Common myeloid progenitor, CD34-positive (primary cell): Measurements from ENCODE around the gene MCM3AP.
"Not testable (repeated sequence)": the region's sequence is repeated elsewhere in the genome, so short reads cannot be mapped to it uniquely, and the experiment has no call there.

ENCODE experiments used
- CTCF ChIA-PET: fragments of 350-600 bp; sonication (Branson Sonifier 250); formaldehyde crosslinking; loops from one replicate; lab custom pipeline; 2021; ENCODE audit warnings: antibody characterized with exemption; lab: Charles Lee
- POLR2A ChIA-PET: fragments of 350-600 bp; sonication (Branson Sonifier 250); formaldehyde crosslinking; loops from one replicate; lab custom pipeline; 2021; ENCODE audit warnings: antibody characterized with exemption; lab: Charles Lee
- DNase-seq, 3 donors: peaks; one replicate each; pipeline versions ENCODE4 v3.0.0 to v3.0.0-alpha.2; 2013
- H3K27ac ChIP-seq, 2 experiments: 1 replicate in 1 of 2; 2 replicates in 1 of 2; pipeline ENCODE4 v1.7.0; 2013; ENCODE audit warnings: inconsistent platforms in 2 of 2, low read length in 2 of 2, mild to moderate bottlenecking in 2 of 2, low read depth in 1 of 2, moderate library complexity in 1 of 2; ENCODE audit not compliant: severe bottlenecking in 2 of 2, insufficient read depth in 1 of 2, poor library complexity in 1 of 2
- H3K27me3 ChIP-seq, 5 experiments: replicated peaks in 2 of 5; 1 replicate in 3 of 5; 2 replicates in 2 of 5; pipeline versions ENCODE4 v1.6.1 to v1.7.0; 2013; ENCODE audit warnings: low read length in 4 of 5, mild to moderate bottlenecking in 2 of 5, moderate library complexity in 2 of 5, inconsistent platforms in 1 of 5; ENCODE audit not compliant: insufficient read depth in 5 of 5, control insufficient read depth in 4 of 5
- H3K36me3 ChIP-seq, 4 experiments: 1 replicate in 2 of 4; 2 replicates in 2 of 4; pipeline versions ENCODE4 v1.6.1 to v1.7.0; 2013; ENCODE audit warnings: low read length in 3 of 4, control low read depth in 1 of 4, mild to moderate bottlenecking in 1 of 4; ENCODE audit not compliant: control insufficient read depth in 4 of 4, insufficient read depth in 4 of 4
- H3K4me1 ChIP-seq, 4 experiments: 1 replicate in 3 of 4; 2 replicates in 1 of 4; pipeline versions ENCODE4 v1.6.1 to v1.7.1; 2013; ENCODE audit warnings: low read length in 3 of 4, mild to moderate bottlenecking in 3 of 4, control low read depth in 1 of 4, inconsistent platforms in 1 of 4, moderate library complexity in 1 of 4; ENCODE audit not compliant: control insufficient read depth in 4 of 4, insufficient read depth in 4 of 4; ENCODE audit errors: control extremely low read depth in 1 of 4
- H3K4me3 ChIP-seq, 7 experiments: 1 replicate in 4 of 7; 2 replicates in 3 of 7; pipeline versions ENCODE4 v1.5.1 to v1.7.0; 2013; ENCODE audit warnings: mild to moderate bottlenecking in 7 of 7, low read length in 6 of 7, moderate library complexity in 6 of 7, inconsistent platforms in 2 of 7, low read depth in 2 of 7, control low read depth in 1 of 7; ENCODE audit not compliant: insufficient read depth in 4 of 7, control insufficient read depth in 1 of 7; ENCODE audit errors: extremely low read depth in 1 of 7
- H3K9me3 ChIP-seq, 5 experiments: 1 replicate in 4 of 5; 2 replicates in 1 of 5; pipeline versions ENCODE4 v1.6.1 to v1.7.1; 2013; ENCODE audit warnings: low read length in 4 of 5, mild to moderate bottlenecking in 2 of 5, inconsistent platforms in 1 of 5, low read depth in 1 of 5, moderate library complexity in 1 of 5; ENCODE audit not compliant: control insufficient read depth in 4 of 5, insufficient read depth in 2 of 5; ENCODE audit errors: control extremely low read depth in 1 of 5
- WGBS: methylation state at CpG from one replicate; pipeline ENCODE4 v1.1.5; 2013; ENCODE audit not compliant: insufficient coverage; 5-methylcytosine and 5-hydroxymethylcytosine counted together

The MCM3AP gene

GRCh38 chr21:46228345-46229051, 56.9 kb downstream of the MCM3AP start, which contains the start of gene LSS:
TSS of gene LSS (minus strand) at chr21:46228774. CDS start at chr21:46228745, 29 bp downstream.
- DNase-seq: peak; percentile 98 to 99 (median 99)
- CTCF ChIA-PET: interaction anchor here (1.1 to 1.2 kb wide), 2 partner anchors 12 to 29 kb away, joined by 3 to 4 read pairs; no protein-coding TSS in a partner anchor
- peak within 1 kb of the TSS; percentile 12 to 56 for H3K27ac ChIP-seq
- H3K36me3 ChIP-seq: peaks cover 9 to 40% (median 11%) of the 10 kb centered on the region in 4 experiments
- H3K9me3 ChIP-seq: peaks cover 0 to 18% (median 0%) of the 10 kb centered on the region in 5 experiments
- H3K4me3 ChIP-seq: peak within 1 kb of the TSS; percentile 71 to 94 (median 85)
- 0% methylated on average over 61 of the region's 77 CpGs for WGBS
- H3K27me3 ChIP-seq: no peaks in the 10 kb centered on the region
- POLR2A ChIA-PET: no interaction called here
- H3K4me1 ChIP-seq: peaks cover 0 to 35% (median 26%) of the 10 kb centered on the region in 4 experiments

- CTCF ChIA-PET: interaction anchor here (0.6 to 1.1 kb wide), 3 partner anchors 12 to 42 kb away, joined by 3 to 4 read pairs (median 4); no protein-coding TSS in a partner anchor
- Histone ChIP-seq H3K9me3 (peaks cover 0 to 16% (median 0%) of the 10 kb centered on the region in 5 experiments), H3K27ac (peak overlapping the region in 1 of 2 experiments; percentile 54), H3K4me1 (peaks cover 0 to 35% (median 26%) of the 10 kb centered on the region in 4 experiments), H3K27me3 (no peaks in the 10 kb centered on the region), H3K4me3 (peak overlapping the region; percentile 58 to 94 (median 85)), H3K36me3 (peaks cover 6 to 38% (median 11%) of the 10 kb centered on the region in 4 experiments)
- WGBS: 1% methylated on average over 15 of the region's 20 CpGs
- peak in 1 of 3 donors; percentile 7 for DNase-seq
- POLR2A ChIA-PET: interaction anchor here (0.6 to 0.8 kb wide), 2 partner anchors 10 to 57 kb away, joined by 3 to 4 read pairs; no protein-coding TSS in a partner anchor
Observed at GRCh38 chr21:46227811-46228344, 57.5 kb downstream of the MCM3AP start.

GRCh38 chr21:46226920-46227599, 58.4 kb downstream of the MCM3AP start:
- ChIA-PET CTCF (interaction anchor here (0.6 to 1.1 kb wide), 4 partner anchors 11 to 83 kb away, joined by 3 to 4 read pairs (median 4); no protein-coding TSS in a partner anchor), POLR2A (interaction anchor here (0.8 kb wide), 1 partner anchor 57 kb away, joined by 3 read pairs; no protein-coding TSS in a partner anchor)
- Histone ChIP-seq H3K27ac (no peak overlapping the region), H3K36me3 (peaks cover under 1 to 38% (median 11%) of the 10 kb centered on the region in 4 experiments), H3K27me3 (no peaks in the 10 kb centered on the region), H3K9me3 (peaks cover 0 to 10% (median 0%) of the 10 kb centered on the region in 5 experiments), H3K4me1 (peaks cover 0 to 35% (median 26%) of the 10 kb centered on the region in 4 experiments), H3K4me3 (peak overlapping the region in 5 of 7 experiments; percentile 80 to 94 (median 85))
- 88% methylated on average over 3 of the region's 4 CpGs for WGBS
- no peak for DNase-seq

DNA sequence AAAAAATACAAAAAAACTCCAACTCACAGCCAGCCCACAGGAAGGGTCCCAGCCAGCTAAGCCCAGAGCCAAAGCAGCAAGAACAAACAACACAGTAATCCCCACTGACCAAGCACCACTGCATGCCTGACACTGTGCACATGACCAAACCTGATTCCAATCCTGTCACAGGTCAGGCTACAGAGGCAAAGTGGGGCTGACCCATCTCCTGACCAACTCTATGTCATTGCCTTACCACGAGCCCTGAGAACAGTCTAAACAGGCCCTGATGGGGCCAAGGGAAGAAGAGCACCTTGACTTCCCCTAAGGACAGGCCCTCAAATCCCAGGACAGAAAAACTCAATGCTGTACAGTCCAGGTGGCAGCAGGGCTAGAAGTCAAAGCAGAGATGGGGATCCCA, 59.3 kb downstream of the MCM3AP start:
- H3K4me1 ChIP-seq: peaks cover 0 to 35% (median 26%) of the 10 kb centered on the region in 4 experiments
- H3K27ac ChIP-seq: no peak overlapping the region
- H3K27me3 ChIP-seq: no peaks in the 10 kb centered on the region
- POLR2A ChIA-PET: no interaction called here
- WGBS: 92% methylated on average over 1 of the region's 1 CpG
- H3K36me3 ChIP-seq: peaks cover 0 to 38% (median 11%) of the 10 kb centered on the region in 4 experiments
- DNase-seq: no peak
- CTCF ChIA-PET: interaction anchor here (1.7 kb wide), 1 partner anchor 14 kb away, joined by 8 read pairs; no protein-coding TSS in a partner anchor
- peak overlapping the region in 1 of 7 experiments; percentile 94 for H3K4me3 ChIP-seq
- peaks cover 0 to 5% (median 0%) of the 10 kb centered on the region in 5 experiments for H3K9me3 ChIP-seq

DNA sequence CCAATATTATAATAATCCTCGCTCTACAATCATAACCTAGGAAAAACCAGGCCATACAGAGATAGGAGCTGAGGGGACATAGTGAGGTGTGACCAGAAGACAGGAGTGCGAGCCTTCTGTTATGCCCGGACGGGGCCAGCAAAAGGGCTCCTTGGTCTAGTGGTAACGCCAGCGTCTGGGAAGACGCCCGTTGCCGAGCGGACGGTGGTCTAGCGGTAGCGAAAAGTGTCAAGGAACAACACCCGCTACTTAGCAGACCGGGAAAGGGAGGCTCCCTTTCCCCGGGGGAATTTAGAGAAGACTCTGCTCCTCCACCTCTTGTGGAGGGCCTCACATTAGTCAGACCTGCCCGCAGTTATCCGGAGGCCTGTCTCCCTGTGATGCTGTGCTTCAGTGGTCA, 61.8 kb downstream of the MCM3AP start:
- H3K9me3 ChIP-seq, CTCF ChIA-PET, H3K27me3 ChIP-seq, H3K4me3 ChIP-seq, DNase-seq, POLR2A ChIA-PET, H3K27ac ChIP-seq: not testable (repeated sequence)
- Histone ChIP-seq H3K4me1 (peaks cover 0 to 24% (median 15%) of the 10 kb centered on the region in 4 experiments), H3K36me3 (peaks cover 0 to 47% (median 23%) of the 10 kb centered on the region in 4 experiments)
- 97% methylated on average over 14 of the region's 18 CpGs for WGBS

GRCh38 chr21:46223217-46223616, 62.2 kb downstream of the MCM3AP start:
- DNase-seq: no peak
- Histone ChIP-seq H3K27me3 (no peaks in the 10 kb centered on the region), H3K27ac (no peak overlapping the region), H3K4me3 (no peak overlapping the region), H3K36me3 (peaks cover 0 to 48% (median 23%) of the 10 kb centered on the region in 4 experiments), H3K9me3 (no peaks in the 10 kb centered on the region), H3K4me1 (peaks cover 0 to 22% (median 14%) of the 10 kb centered on the region in 4 experiments)
- ChIA-PET POLR2A (no interaction called here), CTCF (interaction anchor here (1.0 kb wide), 1 partner anchor 23 kb away, joined by 3 read pairs; no protein-coding TSS in a partner anchor)
- WGBS: 100% methylated on average over 3 of the region's 7 CpGs
